ENCODE results near the gene SLC22A31.

The SLC22A31 gene

DNA sequence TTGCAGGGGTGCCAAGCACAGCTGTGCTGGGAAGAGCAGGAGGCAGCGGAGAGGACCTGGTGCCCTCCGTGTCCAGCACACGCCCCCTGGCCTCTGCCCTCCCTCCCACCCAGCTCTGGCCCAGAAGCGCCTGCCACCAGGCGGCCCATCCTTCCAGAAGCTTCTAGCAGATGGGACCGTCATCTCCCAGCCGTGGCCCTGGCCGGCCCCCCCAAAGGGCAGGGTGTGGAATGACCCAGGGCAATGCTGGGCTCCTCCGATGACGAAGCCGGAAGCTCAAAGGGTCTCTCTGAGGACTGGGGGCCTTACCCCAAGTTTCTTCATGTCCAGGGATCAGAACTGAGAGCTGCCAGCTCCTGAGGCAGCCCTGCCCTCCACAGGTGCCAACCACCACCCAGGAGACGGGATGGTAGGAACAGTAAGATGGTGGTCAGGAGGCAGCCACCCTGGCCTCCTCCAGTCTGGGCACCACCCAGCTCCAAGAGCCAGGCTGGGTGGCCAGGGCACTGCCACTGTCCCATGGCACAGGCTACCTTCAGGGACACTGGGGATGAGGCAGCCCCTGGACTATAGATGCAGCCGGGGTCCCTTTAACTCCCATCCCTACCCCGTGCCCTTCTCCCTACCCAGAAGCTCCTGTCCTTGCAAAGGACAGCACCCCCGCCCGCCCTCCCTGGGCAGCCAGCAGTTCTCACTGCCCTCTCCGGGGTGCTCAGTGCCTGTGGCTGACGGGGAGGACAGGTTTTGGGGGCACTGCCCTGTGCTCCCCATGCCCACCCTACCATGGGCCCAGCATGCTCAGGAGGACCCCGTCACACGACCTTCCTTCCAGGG lies 35.3 kb downstream of the SLC22A31 start:
- no peak for DNase-seq

DNA sequence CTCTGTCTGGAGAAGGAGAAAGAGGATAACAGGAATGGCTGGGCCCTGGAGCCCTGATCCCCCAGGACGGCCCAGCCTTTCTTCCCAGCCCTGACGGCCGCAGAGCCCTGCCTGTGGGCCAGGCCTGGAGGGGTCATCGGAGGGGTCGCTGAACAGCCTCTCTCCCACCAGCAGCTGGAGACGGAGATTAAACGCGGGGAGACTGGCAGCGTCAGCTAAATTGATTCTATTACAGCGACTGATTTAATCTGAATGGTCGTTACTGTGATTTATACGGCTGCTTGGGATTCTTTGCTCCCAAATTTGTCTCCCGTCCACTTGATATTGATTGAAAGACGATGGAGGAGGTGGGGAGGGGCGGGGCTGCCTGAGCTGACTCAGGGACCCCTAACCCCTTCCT lies 35.9 kb downstream of the SLC22A31 start:
- no peak for DNase-seq

DNA sequence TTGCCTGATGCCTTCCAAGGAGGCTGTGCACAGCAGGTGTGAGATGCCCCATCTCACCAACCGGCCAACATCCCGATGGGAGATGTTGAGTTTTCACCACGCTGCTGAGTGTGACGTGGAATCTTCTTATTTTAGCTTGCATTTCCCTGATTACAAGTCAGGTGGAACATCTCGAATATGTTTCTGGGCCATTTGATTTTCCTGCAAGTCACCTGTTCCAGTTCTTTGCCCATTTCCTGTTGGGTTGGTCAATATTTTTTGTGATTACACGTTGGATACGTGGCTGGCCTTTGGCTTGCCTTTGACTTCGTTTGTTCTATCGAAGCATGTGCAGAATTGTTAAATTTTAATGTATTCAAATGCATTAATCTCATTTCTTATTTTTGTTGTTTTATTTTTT lies 37.0 kb downstream of the SLC22A31 start:
- no peak for DNase-seq

DNA sequence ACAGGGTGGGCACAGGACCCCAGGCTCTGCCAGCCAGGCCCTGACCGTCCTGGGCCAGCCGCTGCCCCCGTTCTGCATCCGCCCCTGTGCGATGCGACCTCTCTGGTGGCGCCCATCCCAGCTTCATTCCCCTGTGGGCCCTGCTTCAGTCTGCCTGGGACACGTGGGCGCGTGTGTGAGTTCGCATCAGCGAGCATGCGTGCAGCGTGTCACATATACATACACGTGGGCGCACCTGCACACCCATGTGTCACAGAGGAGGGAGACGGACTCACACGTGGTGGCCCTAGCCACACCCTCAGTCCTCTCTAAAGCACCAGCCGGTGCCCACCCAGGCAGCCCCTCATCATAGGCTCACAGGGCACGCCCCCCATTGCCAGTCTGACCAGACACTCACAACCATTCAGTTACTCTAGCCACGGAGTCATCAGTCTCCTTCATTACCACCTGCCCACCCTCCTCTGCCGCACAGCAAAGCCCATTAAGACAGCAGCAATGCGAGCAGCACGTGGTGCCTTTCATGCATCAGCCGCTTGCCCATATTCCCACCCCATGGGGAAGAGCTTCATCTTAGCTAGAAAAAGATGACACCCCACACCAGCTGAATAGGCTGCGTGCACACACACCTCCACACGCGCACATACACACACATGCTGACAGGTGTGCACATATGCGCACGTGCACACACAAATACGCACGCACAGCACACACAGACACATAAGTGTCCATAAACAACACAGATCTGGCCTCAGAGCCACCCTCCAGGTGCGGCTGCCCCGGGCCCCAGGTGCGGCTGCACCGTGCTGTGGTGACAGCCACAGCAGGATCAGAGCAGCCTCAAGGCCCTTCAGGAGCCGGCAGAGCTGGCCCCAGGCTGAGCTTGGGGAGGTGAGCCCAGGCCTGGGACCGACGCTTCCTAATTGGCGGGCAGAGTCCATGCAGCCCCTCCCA lies 38.3 kb downstream of the SLC22A31 start:
- no peak for DNase-seq

DNA sequence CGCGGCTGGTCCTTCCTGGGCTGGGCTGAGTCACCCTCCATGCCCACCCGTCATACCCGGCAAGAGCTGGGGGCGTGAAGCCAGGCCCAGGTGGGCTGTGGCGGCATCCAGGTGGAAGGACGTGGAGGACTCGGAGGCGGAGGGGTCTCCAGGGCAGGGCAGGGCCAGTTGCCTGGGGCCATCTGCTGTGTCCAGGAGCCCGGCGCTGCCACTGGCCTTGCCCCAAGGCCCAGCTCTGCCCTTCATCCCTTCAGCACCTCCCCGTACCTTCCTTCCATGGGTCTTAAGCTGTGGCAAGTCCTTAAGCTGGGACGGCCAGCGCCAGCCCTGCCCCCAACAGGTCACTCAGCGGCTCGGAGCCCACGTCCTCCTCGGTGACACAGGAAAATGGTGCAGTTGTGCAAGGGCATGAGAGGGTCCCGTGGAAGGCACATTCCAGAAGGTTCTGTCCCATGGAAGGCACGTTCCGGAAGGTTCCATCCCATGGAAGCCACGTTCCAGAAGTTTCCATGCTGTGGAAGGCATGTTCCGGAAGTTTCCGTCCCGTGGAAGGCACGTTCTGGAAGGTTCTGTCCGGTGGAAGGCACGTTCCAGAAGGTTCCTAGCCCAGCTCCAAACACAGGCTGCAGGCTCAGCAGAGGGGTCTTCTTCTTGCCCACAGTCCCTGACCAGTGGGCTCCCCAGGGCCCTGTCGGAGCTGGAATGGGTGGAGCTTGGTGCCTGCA lies 39.2 kb downstream of the SLC22A31 start:
- no peak for DNase-seq

GRCh38 chr16:89159850-89160354 lies 40.4 kb downstream of the SLC22A31 start:
- no peak for DNase-seq

GRCh38 chr16:89159066-89159849 lies 41.1 kb downstream of the SLC22A31 start:
- no peak for DNase-seq

DNA sequence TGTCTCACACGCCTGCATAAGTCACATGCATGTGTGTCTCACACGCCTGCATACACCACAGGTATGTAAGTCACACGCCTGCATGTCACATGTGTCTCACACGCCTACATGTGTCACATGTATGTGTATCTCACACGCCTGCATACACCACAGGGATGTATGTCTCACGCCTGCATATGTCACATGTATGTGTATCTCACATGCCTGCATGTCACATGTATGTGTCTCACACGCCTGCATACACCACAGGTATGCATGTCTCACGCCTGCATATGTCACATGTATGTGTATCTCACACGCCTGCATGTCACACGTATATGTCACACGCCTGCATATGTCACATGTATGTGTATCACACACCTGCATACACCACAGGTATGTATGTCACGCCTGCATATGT lies 42.6 kb downstream of the SLC22A31 start:
- no peak for DNase-seq

DNA sequence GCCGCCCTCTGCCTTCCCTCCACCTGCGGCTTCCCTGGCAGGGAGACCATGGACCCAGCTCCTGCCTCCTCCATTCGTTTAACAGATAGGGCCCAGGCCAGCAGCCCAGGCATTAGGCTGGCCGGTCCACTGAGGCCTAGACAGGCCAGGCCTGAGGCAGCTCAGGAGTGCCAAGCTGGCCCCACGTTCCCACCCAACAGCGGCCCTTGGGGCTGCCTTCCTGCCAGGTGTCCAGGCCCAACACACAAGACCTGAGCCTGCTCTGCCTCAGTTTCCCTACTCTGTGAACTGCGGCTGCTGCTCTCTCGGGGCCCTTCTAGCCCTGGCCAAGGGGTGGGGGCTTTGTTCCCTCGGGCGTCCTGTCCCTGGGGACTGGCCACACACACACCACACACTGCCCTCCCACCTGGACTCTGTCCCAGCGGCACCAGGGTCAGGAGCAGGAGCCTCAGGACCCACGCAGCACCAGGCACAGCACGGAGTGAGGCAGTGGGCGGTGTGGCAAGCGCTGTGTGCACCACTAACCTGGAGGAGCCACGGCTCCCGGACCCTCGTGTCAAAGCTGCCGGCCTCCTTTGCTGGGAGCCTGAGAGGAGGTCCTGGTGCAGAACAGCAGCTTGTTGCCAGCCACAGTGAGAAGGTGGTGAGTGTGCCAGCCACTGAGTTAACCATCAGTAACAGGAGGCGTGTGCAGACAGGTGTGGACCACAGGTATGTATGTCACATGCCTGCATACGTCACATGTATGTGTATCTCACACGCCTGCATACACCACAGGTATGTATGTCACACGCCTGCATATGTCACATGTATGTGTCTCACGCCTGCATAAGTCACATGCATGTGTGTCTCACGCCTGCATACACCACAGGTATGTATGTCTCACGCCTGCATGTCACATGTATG lies 43.3 kb downstream of the SLC22A31 start:
- no peak for DNase-seq

- no peak for DNase-seq
Observed at GRCh38 chr16:89155851-89156739, 44.2 kb downstream of the SLC22A31 start.

GRCh38 chr16:89155184-89155679 lies 45.1 kb downstream of the SLC22A31 start:
- DNase-seq: no peak

DNA sequence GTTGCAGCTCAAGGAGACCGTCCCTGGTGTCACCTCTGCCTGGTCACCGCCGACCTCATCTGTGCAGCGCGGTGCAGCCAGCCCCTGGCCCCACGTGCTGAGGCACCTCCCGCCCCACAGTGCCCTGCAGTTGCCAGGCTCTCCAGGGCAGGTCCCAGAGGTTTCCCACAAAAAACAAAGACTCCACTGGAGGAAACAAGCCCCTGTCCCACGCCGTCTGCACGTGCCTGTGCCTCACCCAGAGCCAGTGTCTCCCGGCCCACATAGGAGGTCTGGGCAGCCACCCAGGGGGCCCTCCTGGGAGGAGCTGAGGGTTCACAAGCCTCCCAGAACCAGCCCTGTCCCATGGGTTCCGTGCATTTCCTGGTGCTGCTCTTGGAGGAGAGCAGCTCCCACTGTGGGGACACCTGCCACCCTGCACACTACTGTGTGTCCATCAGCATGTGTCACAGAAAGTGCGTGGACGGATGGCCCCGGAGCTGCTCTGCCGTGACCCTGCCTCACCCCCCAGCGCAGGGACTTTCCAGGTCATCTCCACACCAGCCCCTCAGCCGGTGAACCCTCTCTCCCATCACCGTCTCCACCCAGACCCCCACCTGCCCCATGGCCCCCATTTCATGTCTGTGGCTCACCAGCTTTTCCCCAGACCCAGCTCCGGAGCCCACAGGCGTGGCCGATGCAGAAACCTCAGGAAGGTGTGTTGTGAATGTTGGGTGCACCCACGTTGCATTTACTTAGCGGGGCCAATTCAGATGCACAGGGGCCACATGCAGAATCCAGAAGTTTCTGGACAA lies 45.8 kb downstream of the SLC22A31 start:
- no peak for DNase-seq

DNA sequence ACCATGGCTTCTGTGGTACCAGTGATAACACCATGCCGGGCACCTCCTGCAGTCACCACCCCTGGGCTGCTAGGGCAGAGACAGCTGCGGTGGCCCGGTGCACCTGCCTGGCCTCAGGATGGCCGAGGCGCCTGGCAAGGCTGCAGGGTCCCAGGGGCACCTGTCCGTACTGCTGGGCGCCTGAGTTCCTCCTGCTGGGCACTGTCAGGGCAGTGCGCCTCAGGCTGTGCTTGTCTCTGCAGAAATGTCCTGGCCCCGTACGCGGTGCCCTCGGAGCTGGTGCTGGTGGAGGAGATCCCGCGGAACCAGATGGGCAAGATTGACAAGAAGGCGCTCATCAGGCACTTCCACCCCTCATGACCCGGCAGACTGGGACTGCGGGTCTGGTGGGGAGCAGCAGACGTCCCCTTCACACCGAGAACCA lies 46.5 kb downstream of the SLC22A31 start:
- no peak for DNase-seq

DNA sequence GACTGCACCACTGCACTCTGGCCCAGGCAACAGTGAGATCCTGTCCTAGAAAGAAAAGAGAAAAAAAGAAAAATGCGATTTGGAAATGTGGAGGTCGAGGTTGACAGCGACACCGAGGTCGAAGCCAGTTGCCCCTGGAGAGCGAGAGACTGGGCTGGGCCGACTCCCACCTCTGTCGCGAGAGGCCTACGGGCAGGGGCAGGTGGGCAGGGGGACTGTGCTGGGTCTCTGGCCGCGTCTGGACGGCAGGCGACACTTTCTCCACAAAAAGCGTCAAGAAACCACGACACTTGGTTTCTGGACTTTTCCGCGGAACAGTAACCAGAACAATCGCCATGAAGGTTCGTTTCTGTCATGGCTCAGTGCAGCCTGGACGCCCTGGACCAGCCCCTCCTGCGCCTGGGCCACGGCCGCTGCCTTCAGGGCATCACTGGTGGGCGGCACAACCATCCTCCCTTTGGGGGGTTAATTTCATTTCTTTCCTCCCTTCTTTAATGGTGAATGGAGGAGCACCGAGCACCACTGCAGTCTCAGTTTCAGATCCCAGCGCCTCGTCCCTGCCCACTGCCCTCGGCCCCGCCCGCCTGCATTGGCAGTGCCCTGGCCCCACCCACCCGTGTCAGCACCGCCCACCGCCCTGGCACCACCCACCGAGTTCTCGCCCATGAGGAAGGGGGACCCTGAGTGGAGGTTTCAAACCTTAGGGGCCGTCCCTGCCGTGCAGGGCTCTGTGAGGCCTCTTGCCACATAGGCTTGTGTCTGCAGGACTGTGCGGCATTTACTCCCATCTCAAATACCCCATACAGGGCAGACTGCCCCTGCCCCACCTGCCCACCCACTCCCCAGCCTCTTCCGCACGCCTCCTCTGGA lies 47.3 kb downstream of the SLC22A31 start:
- no peak for DNase-seq

DNA sequence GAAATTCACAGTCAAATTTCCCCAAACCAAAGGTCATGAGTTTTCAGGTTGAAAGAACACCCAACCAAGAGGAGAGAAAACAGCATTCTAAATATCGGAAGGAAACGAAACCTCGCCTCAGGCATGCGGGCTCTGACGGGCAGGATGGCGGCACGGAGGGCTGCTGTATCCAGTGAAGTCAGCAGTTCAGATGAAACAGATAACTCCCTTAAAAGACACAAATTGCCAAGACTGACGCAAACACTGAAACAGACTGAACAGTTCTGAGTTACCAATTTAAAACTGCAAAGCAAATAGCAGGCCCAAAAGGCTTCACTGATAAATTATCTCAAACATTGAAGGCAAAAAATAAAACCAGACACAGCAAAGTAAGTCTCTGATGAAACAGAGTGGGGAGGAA lies 49.4 kb downstream of the SLC22A31 start:
- DNase-seq: no peak

GRCh38 chr16:89150090-89150835 lies 50.1 kb downstream of the SLC22A31 start:
- DNase-seq: no peak

DNA sequence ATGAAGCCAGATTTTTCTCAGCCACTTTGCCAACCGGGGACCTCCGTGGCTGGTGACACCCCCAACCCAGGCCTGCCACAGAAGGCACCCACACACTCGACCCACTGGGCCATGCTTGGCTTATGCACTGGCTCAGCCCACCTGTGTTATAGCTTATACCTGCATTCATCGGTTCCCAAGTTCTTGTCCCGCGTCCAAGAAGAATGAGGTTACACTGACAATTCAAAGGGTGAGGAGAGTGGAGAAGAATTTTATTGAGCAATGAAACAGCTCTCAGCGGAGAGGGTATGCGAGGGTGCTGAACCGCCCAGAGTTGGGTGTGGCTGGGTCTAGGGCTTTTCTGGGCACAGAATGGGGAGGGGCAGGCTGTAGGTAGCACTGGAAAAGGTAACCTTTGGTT lies 51.0 kb downstream of the SLC22A31 start:
- no peak for DNase-seq
